Activated T-cell treated with anti-CD3 and anti-CD28 coated beads for 4 hours (primary cell): ENCODE results near the gene F5.
"Not testable (repeated sequence)": the region's sequence is repeated elsewhere in the genome, so short reads cannot be mapped to it uniquely, and the experiment has no call there.

Source experiments
- DNase-seq: peaks from one replicate; pipeline ENCODE4 v3.0.0-alpha.2; 2020

F5 gene

DNA sequence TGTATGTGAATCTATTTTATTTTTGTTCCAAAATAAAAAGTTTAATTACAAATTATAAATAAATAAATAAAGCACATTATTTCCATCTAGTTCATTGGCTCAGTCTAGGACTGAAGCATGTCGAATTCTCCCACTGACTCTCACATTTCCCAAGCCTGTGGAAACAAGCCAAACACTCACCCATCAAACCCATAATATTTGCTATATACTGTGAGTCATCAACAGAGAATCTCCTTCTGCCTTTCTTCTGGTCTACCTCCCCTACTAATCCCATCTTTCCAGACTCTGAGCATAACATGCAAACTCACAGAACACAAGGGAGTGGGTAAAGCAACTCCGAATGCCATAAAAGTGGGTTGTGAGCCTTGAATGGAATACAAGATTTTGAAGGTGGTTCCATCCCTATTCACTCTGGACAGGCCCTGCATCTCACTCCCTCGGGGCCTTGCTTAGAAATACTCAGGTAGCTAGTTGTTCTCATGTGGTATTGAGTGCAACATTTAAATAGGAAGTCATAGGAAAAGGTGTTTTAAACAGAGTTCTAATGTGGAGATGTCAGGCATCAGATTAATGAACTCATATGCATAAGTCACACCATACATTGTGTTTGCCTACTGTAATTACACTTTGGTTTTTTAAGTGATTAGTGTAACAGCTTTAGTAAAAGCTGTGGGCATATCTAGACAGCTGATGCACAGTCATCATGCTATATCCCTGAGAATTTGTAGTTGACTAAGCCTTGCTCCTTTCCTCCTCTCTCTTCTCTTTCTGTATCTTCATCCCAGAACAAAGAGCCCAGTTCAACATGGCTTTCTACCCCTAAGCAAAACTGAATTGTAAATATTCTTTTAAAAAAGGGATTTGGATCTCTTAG, 47.0 kb downstream of the F5 start:
- no peak for DNase-seq

DNA sequence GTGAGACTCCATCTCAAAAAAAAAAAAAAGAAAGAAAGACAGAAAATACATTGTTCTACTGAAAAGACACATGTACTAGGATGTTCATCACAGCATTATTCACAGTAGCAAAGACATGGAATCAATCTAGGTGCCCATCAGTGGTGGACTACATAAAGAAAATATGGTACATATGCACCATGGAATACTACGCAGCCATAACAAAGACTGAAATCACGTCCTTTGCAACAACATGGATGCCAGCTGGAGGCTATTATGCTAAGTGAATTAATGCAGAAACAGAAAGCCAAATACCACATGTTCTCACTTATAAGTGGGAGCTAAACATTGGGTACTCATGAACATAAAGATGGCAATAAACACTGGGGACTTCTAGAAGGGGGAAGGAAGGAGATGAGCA, 51.6 kb downstream of the F5 start:
- DNase-seq = no peak

DNA sequence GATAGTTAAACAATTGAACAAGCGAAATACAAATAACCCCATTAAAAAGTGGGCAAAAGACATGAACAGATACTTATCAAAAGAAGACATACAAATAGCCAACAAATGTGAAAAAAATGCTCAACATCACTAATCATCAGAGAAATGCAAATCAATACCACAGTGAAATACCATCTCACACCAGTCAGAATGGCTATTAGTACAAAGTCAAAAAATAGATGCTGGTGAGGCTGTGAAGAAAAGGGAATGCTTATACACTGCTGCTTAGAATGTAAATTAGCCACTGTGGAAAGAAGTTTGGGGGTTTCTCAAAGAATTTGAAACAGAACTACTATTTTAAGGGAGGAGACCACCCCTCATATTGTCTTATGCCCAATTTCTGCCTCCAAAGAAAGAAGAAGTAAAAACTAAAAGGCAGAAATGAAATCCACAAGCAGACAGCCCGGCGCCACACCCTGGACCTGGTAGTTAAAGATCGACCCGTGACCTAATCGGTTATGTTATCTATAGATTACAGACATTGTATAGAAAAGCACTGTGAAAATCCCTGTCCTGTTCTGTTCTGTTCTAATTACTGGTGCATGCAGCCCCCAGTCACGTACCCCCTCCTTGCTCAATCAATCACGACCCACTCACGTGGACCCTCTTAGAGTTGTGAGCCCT, 52.6 kb downstream of the F5 start:
- DNase-seq = not testable (repeated sequence)

DNA sequence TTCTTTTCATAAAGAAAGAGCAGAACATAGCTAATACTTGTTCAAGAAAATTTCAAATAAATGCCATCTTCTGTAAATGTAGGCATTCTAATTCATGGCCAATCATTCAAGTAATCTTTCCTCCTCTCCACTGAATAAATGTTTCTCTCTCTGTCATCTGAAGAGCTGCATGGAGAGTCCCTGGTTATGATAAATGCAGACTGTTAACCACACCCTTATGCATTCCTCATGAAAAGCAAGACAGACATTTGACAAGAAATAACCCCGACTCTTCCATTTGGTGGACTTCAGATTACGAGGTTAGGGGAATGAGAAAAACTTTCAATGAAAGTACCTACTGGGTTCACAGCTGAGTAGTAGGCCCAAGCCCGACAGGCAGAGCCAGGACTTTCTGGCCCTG, 55.8 kb downstream of the F5 start:
- DNase-seq = no peak

DNA sequence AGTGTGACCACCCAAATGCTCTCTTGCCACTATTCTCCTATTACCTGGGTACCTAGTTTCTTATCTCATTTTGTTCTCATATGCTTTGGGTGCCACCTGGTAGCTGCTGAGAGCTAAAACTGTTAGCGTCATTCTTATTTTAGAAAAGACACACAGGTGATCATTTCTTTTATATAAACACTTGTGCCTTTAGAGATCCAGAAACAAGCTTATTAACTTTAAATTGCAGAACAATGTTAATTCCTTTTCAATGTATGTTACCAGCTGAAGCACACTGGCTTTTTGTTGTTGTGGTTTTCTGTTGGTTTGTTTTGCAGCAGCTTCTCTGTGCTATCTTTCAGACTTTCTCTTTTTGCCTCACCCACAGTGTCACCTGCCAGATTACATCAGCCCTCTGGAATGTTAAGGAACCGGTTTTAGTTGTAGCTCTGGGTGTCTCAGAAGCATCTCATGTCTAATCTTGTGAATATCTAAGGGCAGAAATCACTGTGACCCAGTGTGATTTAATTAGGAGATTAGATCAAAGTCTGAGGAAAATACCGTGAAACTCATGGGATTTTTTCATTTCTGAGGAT, 57.1 kb downstream of the F5 start:
- DNase-seq = no peak

DNA sequence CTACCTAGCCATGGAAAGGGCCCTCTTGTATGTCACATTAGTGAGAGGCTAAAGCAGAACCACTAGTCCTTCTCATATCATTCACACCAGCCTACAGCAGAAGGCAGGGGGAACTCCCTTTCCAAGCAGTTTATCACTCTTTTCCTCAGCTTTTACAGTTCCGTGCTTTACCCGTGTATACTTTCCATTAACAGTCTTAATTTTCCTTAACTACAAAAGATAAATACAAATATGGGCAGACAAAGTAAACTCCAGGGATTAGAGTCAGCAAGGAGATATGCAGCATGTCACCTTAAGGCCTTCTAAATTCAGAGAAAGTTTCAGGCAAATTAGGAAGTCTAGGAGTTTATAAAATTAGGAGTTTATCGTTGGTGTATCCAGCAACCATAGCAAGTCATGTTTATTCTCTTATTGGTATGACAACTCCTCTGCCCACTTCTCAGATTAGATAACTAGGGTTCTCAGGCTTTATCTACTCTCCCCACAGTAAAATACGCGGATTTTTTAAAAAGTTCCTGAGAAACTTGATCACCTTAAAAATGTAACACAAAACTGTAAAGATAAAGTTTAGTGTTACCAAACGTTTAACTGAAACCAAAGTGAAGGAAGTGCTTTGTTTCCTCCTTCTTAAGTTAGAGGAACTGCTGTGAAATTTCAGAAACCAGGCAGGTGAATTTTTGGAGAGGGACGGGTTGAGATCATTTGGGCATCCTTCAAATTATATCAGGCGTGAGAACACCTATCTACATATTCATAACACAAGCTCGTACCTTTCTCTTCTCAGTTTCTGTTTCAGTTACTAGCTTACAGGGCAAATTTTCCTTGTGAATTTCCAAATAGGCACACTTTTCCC, 57.8 kb downstream of the F5 start:
- DNase-seq = no peak

DNA sequence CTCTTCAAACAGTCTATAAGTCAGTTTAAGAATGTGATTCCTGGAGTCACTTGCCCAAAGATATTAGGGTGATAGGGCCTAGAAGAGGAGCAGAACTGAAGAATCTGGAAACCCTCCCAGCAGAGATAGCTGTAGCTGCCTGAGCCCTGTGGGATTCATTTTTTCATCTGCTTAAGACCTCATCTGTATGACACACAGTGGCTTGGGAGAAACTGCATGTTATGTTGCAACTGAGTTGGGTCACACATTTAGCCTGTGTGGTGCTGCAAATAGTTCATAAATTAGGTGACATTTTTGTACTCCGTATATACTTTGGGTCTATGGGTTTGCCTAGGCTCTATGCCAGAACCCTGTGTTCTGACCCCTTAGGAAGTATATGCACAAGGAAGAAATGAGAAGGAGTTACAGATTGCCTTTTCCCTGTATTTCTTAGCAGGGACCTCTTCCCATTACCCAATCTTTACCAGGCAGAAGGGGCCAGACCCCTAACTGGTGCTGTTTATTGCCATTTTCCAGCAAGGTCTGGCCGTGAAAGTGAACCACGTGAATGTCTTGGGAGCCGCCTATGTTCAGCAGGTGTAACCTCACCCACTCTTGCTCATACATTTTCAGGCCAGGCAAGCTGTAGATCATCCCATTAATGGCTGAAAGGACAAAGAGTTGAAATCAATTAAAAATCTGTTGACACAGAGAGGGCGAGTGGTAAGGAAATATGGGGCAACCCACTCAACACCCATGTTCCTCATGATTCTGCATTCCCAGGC, 58.6 kb downstream of the F5 start:
- DNase-seq = no peak

DNA sequence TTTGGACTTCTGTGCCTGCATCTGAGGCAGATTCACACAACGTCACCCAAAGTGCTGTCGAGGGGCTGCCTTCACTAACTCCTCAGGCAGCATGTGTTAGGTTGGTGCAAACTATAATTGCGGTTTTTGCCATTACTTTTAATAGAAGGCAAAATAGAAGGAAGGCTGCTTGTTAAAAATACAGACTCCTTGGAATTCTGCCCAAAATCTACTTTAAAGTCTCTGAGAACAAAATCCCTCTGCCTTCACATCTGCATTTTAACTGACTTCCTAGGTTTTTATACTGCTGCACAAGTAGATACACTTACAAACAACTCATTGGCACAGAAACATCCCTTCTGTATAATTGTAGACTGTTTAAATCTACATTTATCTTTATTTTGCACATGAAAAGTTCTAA, 59.3 kb downstream of the F5 start:
- no peak for DNase-seq

DNA sequence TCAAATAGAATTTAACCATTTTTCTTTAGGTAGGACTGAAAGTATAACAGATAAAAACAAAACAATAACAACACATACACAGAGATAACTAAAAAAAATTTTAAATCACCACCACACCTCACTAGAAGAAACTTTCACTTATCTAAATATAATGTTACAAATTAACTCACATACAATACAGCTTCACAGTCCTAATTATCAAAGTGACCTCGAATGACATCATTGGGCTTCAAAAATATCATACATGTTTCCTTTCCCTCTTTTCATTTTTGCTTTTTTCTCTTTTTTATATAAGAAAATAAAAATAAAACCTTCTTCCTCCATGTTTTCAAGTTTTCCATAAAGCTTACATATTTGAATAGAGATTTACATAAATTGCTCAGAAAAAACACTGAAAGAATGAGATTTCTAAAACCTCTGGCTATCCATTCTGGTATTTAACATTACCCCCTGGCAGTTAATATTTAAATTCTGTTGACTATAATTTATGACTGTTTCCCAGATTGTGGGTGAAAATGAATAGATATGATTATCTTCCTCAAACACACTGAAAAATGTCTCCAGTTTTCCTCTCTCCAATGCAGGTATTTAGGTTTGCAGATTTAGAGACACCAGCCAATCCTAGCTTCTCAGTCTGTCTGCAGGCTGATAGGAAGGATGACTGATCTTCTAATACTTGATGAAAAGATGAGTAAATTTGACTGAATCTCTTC, 60.0 kb downstream of the F5 start:
- DNase-seq = no peak

DNA sequence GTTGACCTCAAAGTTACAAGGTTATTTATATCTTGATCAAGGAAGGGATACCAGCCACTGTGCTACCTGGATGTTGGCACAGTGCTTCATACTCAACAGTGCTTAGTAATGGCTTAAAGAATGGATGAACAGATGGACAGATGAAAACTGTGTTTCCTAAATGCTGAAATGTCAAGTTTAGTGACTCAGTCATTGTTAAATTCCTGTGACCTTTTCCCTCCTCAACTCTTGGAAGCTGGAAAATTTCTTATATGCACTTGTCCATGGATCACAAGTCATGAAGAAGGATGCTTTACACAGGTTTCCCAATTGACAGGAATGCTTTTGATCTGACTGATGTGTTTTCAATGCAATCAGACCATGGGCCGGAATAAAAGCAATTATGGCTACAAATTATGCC, 60.9 kb downstream of the F5 start:
- DNase-seq = no peak

DNA sequence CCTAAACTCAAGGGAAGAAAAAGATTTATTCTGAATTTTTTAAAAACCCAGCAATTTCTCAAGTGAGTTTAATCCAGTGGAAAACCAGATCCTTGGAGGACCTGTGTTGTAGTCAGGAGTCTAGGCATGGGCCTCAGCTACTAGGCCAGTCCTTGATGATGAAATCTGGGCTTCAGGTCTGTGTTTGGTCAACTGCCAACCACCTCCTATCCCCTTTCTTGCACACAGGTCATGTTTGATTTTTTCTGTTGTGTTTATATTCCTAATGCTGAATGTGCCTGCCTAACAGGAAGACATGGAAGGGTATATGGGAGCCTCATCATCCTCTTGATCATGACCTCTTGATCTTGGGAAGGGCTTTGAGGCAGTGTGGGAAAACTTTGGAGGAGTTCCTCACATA, 62.4 kb downstream of the F5 start:
- no peak for DNase-seq

DNA sequence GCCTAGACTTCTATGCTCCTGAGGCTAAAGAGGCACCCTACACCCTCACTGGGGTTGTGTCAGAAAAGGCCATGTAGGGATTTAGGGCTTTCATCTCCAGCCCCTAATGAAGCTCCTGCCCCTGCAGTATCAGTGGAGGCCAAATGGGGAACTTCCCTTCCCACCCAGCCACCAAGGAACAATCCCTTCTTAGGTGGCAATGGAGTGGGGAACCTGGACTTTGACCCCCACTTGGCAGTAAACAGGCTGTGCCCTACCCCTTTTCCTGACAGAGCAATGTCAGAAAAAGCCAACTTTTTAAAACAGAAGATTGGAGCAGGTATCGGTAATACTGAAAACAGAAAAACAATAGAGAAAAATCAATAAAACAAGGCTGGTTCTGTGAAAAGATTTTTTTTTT, 65.1 kb downstream of the F5 start:
- DNase-seq = no peak

DNA sequence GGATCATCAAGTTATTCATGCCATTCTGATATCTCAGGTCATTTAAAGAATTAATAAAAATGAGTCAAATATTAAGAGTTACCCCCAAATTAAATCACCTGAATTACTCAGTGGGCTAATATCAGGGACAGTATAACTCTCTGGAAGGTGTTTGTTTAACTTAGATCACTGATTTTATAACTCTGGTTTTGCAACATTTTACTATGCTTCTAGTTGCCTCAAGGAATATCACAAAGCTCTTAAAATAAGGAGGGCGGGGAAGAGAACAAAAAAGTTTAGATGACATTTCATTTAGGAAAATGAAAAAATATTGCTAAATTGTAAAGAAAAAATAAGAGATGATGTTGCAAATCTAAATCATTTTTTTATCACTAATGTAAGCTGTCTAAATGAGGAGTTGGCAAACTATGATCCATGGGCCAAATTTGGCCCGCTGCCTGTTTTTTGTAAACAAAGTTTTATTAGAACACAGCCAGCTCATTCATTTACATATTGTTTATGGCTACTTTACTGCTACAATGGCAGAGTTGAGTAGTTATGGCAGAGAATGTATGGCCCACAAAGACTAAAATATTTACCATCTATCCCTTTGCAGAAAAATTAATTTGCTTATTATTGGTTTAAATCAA, 68.6 kb downstream of the F5 start:
- DNase-seq = no peak

DNA sequence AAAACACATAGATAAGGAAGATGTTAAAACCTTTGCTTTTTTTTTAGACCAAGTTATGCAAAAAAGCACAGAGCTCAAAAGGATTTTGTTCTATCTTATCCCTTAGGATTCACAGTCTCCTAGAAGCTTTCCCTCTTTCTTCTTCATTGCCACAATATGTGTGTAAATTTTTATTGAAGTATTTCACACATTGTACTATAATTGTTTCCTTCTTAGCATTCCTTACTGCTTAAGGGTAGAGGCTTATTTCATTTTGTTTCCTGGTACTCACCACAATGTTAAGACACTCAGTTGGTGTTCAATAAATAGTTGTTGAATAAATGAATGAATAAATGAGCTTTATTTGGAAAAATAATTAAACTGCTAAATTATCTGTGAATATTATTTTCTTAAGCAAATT, 70.6 kb downstream of the F5 start:
- DNase-seq = no peak

DNA sequence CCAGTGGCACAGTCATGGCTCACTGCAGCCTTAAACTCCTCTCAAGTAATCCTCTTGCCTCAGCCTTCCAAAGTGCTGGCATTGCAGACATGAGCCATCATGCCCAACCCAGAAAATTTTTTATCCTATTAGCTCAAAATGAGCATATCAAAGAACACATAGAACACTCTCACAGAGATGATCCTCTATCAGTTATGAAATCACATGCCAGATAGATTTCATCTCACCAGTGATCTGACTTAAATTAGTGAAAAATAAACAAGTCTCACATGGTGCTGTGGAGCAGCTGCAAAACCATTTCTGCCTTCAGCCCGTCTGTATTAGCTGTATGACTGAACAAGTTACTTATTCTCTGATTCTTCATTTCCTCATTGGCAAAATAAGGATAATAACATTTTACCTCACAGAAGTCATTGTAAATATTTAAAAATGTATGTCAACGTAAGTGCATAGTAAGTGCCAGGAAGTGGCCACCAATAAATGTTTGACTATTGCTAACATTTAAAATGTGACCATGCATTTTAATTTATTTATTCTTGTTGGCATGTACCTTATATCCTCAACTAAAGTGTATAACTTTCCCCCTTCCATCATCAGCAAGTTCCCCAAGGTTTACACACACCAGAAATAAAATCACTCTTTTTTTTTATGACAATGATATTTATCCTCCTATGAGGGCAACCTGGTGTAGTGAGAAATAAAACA, 71.6 kb downstream of the F5 start:
- no peak for DNase-seq

DNA sequence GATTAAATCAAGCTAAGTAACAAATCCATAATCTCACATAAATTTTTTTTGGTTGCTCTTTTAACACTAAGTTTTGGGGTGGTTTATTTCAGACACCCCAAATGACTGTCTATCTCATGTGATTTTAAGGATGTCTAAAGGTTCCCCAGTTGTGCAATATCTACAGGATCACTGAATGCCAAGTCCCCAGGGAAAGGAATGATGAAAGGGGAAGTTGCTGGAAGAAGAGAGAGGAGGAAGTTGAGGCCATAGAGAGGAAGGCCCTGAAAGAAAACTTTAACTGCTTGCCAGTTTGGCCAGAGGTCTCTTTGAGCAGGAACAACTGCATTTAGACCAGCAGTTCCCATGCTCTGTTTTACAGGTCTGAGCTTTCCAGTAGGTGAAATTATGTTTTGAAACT, 73.1 kb downstream of the F5 start:
- no peak for DNase-seq

DNA sequence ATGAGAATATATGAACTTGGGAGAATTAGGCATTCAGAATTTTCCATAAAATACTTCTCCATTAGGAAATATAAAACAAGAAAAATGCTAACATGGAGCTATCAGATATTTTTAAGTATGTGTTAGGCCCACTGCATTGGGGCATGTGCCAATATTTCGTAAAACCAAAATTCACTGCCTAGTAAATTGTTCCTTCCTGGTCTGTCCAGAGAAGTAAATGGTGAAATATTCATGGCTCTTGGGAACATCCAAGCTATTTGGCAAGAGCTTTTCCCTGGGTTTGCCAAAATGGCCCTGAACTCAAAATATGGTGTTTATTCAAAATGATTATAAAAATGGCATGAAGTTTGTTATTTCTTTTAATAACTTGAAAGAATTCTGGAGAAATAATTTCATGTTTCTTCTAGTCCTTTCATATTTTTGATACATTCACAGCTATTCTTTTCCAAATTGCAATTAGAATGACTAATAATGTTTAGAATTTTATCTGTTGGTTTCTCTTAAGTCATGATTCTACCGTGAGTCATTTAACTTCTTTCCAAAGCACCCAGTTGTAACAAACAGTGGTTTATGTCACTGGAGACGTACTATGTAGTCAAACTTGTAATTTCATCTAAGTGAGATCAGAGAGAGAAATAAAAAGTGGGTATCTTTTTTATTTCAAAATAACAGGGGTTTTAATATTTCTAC, 74.8 kb downstream of the F5 start:
- DNase-seq = no peak

DNA sequence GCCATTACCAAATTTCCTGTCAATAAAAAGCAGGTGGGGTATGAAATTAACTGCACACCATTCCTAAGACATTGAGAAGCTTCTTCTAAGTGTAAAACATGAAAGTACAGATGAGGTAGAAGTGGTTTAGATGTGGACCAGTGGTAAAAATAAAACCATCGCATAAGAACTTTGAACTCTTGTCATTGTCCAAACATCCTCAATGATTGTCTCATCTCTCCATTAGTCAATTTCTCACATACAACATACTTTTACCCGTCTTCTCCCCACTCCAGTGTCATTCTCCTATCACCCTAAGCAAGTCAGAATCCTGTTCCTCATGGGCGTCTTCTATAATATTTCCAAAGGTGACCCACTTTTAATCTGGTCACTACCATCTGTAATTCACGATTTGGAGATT, 76.2 kb downstream of the F5 start:
- DNase-seq = no peak

DNA sequence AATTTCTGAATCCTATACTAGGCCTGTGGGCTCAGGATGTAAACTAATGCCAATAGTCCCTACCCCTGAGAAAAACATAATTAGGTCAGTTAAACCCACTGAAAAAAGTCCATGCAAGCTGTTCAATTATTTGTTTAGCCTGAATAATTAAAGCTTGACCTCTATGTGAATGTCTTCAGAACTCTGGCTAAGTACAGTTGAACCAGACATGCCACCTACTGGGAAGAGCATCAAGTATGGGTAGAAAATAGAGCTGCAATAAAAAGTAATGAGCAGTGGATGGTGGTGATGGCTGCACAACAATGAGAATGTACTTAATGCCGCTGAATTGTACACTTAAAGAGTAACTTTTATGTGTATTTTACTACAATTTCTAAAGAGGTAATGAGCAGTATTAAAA, 76.9 kb downstream of the F5 start:
- DNase-seq = no peak
